Stimulated activated CD4-positive, alpha-beta T cell treated with anti-CD3 and anti-CD28 coated beads, Interleukin-1b, Interleukin-23, amount 100 ng/mL, for 1 hour (primary cell): ENCODE data around the gene FGD5.

Experiments
- DNase-seq, 2 donors: peaks; one replicate each; pipeline ENCODE4 v3.0.0-alpha.2; 2020; ENCODE audit warnings: low read depth in 2 of 2

FGD5 gene

DNA sequence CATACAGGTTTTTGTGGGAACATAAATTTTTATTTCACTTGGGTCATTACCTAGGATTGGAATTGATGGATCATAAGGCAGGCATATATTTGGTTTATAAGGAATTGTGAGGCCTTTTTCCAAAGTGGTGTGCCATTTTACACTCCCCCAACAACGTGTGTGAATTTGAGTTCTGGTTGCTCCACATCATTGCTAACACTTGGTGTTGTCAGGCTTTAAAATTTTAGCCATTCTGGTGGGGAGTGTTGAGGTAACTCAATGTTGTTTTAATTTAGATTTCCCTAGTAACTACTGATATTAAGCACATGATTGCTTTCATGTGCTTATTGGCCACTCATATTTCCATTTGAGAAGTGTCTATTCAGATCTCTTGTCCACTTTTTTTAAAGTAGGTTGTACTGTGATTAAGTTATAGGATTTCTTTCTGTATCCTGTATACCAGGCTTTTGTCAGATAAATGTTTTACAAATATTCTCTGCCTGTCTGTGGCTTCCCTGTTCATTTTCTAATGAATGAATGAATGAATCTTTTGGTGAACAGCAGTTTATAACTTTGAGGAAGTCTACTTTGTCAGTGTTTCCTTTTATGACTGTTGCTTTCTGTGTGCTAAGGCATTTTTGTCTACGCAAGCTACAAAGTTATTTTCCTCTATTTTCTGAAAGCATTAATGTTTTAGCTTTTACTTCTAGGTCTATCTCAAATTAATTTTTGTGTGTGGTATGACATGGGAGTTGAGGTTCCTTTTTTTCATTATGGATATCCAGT, 110.7 kb downstream of the FGD5 start:
- DNase-seq = no peak

DNA sequence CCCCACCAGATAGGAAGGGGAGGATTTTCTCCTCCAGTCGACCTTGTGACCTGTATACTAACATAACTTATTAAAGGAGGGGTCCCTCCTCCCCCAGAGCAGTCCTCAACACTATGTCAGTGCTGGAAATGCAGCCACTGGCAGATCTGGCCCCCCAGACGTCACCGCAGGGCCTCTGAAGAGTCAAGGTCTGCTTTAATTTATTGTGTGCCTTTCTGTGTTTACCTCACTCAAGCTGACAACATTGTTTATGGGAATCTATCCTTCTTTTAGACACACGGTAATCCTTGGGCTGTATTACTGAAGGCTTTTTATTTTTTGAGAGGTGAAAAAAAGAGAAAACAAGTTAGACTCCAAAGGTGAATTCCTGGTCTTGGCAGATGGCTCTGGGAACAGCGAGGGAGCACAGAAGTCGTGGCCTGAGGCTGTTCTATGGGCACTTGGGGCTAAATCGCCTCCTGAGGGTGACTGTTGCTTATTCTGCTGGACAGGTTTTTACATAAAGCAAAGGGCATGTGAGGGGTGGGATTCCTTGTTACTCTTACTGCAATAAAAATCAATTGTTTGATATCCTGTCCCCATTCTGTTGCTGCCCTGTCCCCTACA, 115.2 kb downstream of the FGD5 start:
- DNase-seq = no peak

DNA sequence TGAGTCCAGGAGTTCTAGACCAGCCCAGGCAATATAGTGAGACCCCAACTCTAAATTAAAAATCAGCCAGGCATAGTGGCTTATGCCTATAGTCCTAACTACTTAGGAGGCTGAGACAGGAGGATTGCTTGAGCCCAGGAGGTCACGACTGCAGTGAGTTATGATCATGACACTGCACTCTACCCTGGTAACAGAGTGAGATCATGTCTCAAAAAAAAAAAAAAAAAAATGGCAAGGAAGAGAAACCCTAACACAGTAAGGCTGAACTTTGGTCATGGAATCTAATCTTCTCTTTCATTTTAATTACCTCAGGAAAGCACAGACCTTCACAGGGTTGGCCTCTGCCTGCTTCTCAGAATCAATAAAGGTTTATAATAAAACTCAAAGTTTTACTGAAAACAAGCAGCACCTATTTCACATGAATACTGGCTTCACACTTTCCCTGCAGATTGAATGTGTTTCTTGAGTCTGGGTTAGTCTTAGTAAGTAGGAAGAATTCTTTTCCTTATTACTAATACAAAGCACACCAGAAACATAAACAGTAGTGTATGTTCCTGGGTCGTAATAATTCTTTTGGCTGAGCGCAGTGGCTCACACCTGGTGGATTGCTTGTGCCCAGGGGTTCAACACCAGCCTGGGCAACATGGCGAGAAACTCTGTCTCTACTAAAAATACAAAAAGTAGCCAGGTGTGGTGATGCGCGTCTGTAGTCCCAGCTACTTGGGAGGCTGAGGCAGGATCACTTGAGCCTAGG, 117.0 kb downstream of the FGD5 start:
- no peak for DNase-seq

DNA sequence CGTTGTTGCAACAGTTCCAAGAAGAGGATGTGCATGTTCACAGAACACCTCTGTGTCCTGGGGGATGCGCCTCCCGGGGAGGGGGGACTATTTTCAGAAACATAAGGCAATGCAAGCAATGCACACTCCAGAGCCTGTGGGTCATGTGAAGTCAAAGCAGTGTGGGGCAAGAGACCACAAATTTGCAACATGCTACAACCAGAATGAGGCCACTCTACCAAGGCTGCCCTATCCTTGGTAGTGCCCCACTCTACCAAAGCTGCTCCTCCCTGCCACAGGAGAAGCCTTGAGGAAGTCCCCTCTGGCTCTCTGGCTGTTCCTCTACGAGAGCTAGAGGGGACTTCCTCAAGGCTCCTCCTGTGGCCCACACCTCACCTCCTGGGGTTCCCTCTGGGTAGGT, 120.2 kb downstream of the FGD5 start:
- no peak for DNase-seq

DNA sequence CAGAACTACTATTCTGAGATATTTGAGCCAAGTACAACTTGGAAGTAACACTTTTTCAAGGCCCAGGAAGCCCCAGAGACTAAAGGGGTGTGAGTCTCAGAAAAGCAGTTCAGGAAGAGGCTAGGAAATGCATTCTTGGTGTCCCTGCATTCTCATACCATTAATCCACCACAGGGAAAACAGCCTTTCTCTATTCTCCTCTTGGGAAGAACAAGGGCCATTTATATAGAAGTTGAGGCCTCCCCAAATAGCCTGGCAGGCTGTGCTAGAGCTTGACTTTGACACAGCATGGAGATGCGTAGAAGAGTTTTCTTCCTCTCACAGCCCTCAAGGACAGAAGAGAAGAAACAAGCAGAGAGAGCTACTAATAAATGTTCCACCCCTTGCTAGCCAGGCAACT, 123.1 kb downstream of the FGD5 start:
- no peak for DNase-seq

DNA sequence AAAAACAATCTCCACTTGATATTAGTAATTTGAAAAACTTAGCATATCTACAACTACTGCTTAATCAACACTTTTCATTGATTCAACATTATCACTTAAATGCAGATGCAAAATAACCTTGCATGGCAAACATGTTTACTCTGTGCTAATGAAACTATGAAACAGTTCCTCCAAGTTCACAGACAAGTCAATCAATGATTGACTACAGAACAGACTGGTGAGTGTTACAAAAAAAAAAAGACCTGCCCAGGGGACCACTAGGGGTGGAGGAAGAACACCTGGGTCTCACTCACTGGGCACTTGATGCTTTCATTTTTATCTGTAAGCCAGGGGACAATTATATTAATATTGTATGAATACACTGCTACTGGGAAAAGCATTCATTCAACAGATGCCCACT, 124.3 kb downstream of the FGD5 start:
- DNase-seq = no peak

DNA sequence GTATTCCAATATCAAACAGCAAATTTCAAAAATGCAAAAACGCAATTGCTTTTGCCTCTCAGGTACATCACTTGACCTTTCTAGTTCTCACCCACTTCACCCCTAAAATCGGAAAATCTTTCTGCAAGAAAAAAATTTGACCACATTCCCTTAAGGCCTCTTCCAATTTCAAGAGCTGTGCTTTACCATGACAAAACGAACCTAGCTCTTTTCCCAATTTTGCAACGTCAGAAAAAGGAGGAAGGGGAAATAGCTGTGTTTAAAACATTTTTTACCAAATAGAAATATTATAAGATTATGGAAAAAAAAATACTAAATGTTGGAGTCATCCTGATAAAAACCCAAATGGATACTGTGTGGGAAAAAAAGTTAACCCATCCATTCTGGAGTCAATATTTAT, 127.5 kb downstream of the FGD5 start:
- DNase-seq = no peak

DNA sequence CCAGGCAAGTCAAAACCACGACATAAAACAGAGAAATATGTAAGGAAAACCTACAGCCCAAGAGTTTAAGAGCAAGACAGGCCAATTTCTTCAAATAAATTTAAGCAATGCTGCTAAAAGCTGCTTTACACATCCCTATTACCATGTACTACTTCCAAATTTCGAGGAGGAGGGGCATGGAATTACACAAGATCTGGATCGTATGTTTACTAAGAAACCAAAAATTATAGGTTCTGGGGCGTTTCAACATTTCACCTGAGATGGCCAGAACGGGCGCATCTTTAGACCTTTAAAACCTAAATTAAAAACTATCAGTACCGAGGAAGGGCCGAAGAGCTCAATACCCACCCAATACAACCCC, 128.0 kb downstream of the FGD5 start:
- DNase-seq = no peak

DNA sequence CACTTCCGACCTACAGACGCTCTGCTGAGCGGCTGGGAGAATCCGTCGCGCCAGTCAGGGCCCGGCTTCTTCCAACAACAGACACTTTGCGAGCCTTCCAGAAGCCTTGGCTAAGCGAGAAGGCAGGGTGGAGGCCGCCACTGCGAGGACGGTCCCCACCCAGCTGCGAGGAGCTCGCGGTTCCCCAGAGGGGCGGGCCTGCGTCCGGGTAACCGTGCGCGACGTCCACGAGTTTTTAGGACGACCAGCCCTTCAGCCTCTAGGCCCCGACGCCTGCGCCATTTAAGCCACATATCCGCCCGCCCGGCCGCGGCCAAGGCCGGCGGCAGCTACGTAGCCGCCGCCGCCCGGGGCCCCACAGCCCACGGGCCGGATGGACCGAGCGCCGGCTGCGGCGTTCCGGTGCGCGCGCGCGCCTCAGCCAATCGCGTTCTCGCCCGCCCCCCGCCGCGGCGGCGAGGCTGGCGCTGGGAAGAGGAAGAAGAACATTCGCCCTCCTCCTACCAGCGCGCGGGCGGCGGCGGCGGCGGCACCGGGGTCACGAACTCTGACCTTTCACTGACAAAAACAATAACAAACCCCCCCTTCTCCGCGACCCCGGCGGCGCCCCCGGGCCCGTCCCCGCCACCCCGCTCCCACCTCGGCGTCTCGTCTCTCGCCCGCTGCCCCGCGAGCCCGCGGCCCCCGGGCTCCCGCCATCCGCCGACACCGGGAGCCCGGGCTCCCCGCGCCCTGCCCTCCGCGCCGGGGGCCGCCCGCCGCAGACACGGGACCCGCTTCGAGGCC, 128.5 kb downstream of the FGD5 start, which contains the start of gene NR2C2:
NR2C2 (plus strand) TSS at position 484 of the 786 bp plus-strand sequence. CDS start 56,332 bp downstream, outside the sequence.
- peak; percentile 63 to 74 for DNase-seq

DNA sequence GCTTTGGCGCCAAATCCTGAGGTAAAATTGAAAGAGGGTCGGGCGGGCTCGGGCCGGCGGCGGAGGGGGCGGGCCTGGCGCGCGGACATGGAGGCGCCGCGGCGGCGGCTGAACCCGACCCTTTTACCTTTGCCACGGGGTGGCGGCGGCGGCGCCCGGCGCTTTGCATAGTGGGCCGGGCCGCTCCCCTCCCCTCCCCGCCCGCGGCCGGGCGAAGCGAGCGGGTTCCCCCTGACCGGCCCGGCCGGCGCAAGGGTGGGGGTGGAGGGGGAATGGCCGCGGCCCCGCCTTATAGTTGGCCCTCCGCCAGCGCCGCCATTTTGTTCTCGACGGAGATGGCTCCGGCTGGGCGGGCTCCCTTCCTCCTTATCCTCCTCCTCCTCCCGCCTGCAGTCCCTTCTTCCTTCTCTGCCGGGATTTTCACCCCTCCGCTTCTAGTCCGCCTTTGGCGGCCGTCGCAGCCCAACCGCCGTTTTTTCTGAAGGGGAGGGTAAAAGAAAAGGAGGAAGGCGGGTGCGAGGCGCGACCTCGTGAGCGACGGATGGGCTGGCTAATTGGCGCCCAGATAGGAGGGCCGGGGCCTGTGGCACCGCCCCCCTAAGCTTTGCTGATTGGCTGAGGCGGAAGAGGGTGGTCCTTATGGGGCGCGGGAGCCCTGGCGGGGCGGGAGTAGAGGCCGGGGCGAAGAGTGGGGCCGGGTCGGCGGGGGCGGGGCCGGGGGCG, 129.3 kb downstream of the FGD5 start:
- peak; percentile 90 to 93 for DNase-seq

DNA sequence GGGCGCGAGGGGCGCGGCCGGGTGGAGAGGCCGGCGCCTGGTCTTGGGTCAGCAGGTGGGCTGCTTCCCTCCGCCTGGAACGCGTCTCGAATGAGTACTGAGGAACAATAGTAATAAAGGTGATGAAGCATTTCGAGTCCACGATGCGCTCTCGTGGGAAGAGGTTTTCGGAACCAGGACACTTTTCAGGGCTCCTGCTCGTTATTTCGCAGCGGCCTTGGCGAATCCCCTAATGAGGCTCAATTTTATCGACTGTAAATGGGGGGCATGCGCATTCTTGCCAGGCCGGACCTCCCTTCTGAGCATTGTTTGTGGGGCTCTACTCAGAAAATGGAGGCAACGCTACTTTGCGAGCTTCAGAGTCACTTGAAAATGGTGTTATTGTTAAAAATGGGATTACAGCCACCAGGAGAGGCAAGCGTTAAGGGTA, 129.9 kb downstream of the FGD5 start:
- DNase-seq = no peak

DNA sequence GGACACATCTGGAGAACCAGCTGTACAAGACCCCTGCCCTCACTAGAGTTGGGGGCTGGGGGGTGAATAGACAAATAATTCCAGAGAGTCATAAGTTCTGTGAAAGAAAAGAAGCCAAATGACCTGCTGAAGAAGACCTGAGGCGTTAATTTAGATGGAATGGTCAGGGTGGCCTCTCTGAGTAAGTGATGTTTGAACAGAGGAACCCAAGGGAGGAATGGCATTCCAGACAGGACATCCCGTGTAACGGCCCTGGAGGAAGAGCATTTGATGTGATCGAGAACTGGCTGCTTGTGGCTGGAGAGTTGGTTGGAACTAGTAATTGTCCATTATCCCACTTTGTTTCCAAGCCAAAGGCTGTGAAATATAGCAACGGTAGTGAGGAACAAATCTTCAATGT, 130.4 kb downstream of the FGD5 start:
- DNase-seq = no peak

DNA sequence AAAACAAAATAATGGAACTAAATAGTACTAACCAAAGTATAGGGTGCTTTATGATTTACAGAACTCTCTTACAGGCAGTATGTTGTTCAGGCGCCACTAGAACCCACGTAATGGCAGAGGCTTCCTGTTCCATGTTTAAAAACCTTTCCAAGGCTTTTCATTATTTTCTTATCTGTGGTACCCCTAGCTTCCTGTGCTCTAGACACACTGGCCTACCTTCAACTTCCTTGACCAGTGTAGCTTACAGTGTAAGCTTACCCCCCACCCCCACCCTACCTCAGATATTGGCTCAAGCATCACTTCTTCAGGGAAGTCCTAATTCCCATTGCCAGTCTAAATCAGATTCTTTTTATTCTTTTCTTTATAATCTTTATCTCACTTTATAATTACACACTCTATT, 131.5 kb downstream of the FGD5 start:
- no peak for DNase-seq

DNA sequence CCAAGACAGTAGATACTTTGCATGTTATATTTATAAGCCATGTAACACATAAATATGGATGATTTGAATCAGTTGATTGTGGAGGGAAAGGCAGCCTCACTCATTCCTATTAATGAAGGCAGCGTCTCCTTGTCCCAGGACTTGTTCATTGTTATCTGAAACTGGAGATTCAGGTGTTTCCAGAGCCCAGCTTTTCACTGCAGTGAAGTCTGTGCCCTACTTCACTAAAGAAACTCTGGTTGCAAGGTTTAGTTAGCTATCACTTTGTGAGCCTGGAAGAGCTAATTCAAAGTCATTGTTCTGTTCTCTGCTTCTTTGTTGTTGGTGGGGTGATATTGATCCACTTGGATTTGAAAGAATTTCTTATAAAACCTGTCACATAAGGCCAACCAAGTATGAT, 138.4 kb downstream of the FGD5 start:
- no peak for DNase-seq

DNA sequence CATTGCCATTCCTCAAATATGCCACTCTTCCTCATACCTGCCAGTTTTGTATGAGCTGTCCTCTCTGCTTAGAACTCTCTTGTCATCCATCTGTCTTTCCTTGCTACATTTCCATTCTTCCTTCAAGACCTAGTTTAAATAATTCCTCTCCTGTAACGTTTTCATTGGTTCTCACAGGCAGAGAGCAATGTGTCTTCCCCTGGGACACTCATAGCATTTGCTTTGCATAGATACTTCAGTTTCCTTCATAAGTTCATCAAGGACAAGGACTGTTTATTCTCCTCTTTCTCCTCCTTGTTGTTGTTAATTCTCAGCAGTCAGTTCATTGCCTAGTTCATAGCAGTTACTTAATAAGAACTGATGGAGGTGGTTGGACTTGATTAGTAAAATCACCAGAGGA, 139.2 kb downstream of the FGD5 start:
- no peak for DNase-seq

DNA sequence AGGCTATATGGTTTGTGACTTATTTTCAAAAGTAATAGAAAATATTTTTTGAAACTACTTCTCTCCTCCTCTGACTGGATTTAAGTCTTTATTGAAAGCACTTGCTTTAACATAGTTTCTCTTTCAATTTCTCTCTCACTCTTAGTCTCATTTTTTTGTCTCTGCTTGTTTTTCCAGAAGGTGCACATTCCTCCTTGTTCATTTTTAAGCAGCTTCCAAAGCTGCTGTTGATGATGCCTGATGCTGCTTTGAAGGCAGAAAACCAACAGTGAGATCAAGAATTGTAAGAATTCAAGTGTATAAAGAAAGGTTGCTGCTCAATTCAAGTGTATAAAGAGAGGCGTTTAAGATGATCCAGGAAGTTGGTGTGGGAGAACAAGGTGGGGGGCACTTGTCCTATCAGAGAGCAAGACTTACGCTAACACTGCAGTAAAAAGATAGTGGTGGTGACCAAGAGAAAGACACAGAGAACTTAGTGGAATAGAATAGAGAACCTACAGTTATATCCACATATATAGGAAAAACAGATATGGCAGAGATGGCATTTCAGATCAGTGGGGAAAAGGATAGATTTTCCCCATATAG, 140.7 kb downstream of the FGD5 start:
- no peak for DNase-seq

DNA sequence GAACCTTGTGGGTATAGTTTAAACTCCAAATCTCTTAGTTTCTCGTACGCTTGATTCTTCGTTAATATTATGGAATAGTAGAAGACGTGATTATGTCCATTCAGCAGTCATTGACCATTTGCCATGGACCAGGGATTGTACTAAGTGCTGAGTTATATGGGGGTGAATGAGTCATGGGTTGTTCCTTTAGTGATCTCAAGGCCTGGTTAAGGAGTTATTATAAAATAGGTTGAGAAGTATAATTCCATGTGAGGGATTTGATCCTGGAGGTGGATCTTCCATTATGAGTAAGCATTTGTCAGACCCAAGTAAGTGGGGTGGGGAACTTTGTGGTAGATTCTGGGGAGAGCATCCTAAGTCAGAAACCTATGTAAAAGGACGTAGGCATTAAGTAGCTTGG, 144.0 kb downstream of the FGD5 start:
- DNase-seq = no peak

DNA sequence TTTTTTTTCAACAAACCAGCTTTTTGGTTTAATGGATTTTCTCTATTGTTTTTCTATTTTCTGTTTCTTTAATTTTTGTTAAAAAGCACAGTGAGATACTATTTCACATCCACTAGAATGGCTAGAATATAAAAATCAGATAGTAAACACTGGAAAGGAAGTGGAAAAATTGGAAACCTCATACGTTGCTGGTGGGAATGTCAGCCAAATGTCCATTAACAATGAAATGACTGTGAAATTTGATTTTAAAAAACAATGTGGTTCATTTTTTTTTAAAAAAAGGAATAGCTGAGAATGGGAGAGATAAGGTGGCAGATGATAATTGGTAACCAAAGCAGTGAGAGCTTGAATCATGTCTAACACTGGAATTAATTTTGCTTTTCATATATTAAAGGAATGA, 148.5 kb downstream of the FGD5 start:
- no peak for DNase-seq

DNA sequence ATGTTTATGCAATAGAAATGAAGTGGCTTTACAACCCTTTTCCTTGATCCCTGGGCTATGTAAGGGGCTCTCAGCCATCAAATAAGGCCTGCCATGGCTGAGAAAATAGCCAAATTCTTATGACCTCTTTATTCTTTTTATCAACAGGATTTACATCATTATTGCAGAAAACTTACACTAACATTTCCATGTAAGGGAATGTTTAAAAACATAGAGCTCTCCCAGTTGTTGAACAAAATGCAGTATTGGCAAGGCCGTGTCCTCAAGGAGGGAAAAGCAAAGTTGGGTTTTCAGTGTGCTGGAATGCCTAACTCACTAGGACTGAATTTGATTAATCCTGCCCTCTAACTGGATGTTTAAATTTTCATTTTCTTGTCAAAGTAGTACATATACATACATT, 150.9 kb downstream of the FGD5 start:
- DNase-seq = no peak

DNA sequence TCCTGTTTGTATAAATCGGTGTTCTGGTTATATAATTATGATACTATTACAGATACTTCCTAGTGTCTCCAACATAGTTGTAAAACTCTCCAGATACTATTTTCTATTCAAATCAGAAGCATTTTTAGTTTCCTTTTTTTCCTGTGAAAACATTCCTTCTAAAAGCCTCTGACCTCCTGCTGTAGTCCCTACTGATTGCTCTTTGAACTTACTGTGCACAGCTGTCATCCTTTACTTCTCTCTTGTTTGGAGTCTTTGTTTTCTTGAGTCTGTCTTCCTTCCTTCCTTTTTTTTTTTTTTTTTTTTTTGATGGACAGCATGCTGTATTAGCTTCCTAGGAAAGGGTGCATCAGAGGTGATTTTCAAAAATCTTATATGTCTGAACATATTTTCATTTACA, 157.6 kb downstream of the FGD5 start:
- DNase-seq = no peak

DNA sequence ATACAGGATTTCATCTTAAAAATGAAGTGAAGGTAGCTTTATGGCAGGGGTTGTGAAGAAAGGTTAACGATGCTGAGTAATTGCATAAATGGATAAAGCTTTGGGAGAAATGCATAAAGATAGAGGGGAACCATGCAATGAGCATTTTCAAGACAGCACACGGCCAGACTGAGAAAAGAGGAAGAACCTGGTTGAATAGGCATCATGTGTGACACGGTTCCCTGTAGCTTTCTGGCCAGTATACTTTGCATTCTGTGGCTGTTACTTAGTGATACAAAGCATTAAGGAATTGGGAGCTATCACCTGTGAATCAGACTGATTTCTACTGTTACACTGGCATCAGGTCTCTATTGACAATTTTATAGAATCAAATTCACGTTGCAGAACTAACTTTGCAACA, 161.9 kb downstream of the FGD5 start:
- no peak for DNase-seq
